ENCODE results near the gene JAZF1.

DNA sequence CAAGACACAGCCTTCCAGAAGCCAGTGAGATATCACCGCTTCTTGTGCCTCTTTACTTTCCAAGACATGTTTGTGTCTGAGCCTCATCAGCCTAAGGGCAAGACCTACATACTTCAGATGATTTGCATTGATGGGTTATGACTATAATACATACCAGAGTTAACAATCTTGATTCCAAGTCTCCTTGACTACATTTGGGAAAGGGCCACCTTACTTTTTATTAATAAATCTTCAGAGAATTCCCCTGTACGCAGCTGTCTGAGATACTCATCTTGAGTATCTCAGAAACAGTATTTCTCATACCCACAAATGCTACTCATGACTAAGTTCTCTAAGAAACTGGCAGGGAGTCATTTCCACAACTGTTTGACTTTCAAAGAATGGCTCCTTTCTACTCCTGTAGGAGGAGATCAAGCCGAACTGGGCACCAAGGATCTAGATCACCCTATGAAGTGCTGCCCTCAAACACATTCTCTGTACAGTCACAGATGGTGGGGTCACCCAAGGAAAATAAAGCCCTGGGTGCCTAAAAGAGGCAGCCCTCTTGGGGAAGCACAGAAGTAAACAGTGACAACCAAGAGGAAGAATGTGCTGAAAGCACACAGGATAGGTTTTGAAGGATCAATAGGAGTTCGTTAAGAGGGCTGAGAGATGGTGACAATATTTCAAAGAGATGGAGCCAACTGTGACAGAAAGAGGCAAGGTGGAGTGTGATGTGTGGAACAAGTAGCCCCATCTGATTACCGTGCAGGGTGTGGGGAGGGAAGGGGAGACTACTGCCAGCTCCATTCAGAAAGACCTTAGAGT, 138.9 kb downstream of the JAZF1 start:
- TF ChIP-seq, protein P1, sequence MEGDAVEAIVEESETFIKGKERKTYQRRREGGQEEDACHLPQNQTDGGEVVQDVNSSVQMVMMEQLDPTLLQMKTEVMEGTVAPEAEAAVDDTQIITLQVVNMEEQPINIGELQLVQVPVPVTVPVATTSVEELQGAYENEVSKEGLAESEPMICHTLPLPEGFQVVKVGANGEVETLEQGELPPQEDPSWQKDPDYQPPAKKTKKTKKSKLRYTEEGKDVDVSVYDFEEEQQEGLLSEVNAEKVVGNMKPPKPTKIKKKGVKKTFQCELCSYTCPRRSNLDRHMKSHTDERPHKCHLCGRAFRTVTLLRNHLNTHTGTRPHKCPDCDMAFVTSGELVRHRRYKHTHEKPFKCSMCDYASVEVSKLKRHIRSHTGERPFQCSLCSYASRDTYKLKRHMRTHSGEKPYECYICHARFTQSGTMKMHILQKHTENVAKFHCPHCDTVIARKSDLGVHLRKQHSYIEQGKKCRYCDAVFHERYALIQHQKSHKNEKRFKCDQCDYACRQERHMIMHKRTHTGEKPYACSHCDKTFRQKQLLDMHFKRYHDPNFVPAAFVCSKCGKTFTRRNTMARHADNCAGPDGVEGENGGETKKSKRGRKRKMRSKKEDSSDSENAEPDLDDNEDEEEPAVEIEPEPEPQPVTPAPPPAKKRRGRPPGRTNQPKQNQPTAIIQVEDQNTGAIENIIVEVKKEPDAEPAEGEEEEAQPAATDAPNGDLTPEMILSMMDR (IDR thresholded peaks at IDR 0.05; ENCODE audit: low read length), result no peak
- no peak for TF ChIP-seq EZH2 (IDR thresholded peaks at IDR 0.05; ENCODE audit: borderline replicate concordance, low read length)

Measured in OCI-LY1 (cell line).